SIG-M5 treated with dmso at 0.1 percent for 504 hours (cell line): ENCODE data around the gene PKP3.
"Not testable (repeated sequence)": the region's sequence is repeated elsewhere in the genome, so short reads cannot be mapped to it uniquely, and the experiment has no call there.

Source experiments
- DNase-seq: peaks from one replicate; lab custom pipeline; 2025; ENCODE audit not compliant: unreplicated experiment; lab: John Stamatoyannopoulos, UW

The PKP3 gene

DNA sequence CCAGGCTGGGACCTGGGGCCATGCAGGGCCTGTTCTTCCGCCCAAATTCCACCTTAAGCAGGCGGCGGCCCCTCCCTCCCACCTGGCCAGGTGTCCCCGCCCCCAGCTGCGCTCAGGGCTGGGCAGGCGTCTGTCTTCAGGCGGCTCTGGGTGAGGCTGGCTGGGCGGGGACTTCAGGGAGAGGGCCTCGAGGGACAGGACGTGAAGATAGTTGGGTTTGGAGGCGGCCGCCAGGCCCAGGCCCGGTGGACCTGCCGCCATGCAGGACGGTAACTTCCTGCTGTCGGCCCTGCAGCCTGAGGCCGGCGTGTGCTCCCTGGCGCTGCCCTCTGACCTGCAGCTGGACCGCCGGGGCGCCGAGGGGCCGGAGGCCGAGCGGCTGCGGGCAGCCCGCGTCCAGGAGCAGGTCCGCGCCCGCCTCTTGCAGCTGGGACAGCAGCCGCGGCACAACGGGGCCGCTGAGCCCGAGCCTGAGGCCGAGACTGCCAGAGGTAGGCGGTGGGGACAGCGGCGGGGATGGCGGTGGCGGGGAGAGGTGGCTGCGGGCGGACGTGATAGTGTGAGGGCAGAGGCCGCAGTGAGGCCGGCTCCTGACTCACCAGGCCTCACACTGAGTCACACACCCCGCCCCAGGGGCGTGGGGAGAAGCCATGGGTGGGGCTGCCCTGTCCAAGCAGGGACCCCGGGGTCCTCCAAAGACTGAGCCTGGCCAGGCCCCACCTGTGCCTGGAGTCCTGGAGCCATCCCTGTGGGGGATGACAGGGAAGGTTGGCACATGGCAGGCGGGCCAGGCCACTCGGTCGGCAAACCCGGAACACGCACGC, at the start of gene PKP3:
PKP3 (plus strand) TSS at position 176 of the 824 bp plus-strand sequence; CDS start at position 260, 84 bp downstream.
- DNase-seq: no peak

DNA sequence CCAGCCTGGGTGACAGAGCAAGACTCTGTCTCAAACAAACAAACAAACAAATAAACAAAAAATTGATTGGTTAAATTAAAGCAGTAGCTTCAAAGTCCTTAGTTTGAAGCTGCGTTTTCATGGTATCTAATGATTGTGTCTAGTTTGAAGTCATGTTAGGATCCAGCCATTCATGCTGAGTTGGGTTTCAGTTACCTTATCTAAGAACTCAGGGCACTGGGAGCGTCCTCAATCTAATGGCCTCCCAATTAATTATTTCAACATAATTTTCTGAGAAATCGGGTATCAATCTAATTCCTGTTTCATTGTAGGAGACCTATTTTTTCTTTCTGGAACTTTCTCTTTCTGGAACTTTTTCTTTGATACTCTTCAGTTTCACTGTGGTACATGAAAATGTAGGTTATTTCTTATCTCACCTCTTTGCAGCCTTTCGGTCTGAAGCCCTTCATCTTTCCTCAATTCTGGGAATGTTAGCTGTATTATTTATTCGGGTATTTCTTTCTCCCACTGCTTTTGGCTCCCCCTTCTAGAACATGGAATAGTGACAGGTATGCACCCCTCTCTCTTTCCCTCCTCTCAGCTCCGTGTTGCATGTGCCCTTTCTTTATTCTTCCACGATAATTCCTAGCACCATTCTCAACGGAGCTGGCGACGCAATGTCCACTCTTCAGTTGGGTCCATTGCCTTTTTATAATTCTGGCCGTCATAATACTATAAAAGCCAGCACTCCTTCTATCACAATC, 49.0 kb upstream of the PKP3 start:
- DNase-seq: no peak

GRCh38 chr11:346529-346928, 47.5 kb upstream of the PKP3 start:
- DNase-seq: no peak

- DNase-seq: not testable (repeated sequence)
These were observed 44.6 kb upstream of the PKP3 start for GRCh38 chr11:349270-349954.

DNA sequence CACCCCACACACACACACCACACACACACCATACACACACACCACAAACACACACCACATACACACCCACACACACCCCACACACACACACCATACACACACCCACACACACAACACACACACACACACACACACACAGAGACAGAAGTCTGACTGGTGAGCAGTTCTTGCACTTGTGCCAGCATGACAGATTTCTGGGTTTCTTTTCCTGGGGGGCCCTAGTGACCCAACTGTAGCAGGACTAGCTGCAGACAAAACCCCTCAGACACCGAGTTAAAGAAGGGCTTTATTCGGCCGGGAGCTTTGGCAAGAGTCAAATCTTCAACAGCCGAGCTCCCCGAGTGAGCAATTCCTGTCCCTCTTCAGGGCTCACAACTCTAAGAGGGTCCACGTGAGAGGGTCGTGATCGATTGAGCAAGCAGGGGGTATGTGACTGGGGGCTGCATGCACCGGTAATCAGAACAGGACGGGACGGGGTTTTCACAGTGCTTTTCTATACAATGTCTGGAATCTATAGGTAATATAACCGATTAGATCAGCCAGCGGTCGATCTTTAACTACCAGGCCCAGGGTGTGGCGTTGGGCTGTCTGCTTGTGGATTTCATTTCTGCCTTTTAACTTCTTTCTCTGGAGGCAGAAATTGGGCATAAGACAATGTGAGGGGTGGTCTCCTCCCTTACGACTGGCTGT, 43.8 kb upstream of the PKP3 start:
- DNase-seq: not testable (repeated sequence)

DNA sequence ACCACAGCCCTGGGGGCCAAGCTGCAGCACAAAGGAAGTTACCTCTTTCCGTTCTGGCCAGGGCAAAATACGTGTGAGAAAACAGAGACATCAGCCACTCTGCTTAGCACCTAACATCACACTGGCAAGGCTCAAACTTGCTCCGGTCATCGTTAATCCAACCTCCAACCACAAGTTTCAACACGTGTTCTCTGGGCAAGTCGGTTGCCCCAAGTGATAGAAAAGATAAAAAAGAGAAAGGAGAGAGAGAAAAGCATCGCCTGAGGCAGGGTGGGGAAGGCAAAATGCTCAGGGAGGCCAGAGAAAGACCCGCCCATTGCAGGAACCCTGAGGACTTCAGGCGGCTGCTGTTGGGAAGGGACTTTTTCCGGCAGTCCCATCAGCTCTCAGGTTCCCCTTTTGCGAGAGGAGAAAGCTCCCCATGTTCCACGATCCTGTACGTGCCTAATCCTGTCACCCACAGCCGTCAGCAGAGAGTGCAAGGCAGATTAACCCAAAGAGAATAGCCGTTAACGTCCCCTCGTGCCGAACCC, 43.2 kb upstream of the PKP3 start:
- no peak for DNase-seq

DNA sequence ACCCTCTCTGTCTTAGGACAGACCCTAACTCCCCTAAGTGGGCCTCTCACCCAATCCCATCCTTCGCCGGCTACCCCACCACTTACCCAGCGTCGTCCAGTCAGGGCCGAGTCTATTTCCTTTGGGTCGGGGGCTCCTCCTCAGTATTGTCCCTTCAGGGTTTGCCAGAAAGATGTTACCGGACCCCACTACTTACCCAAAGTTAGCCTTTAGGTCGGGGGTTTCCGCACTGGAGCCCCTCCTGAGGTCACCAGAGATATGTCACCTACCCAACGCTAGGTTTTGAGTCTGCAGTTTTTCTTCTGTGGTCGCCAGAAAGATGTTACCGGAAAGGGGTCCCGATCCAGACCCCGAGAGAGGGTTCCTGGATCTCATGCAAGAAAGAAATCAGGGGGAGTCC, 42.6 kb upstream of the PKP3 start:
- no peak for DNase-seq

DNA sequence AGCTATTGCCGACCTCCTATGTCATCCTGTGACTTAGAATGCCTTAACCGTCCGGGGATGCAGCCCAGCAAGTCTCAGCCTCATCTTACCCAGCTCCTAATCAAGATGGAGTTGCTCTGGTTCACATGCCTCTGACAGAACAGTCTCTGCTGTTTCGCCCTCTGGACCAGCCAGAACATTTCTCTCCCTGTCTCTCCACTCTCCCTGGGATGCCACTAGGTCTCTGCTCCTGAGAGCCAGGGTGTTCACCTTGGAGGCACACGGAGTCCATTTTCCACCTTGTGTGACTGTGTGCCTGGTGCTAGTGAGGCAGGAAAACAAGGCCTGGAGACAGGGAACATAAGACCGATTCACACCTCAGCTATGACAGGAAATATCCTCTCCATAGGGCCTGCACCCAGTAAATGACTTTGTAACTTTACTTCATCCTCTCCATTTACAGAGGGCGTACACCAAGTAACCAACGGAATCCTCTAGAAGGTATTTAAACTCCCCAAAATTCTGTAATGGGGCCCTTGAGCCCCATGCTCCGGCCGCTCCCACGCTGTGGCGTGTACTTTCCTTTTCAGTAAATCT, 41.5 kb upstream of the PKP3 start:
- no peak for DNase-seq

DNA sequence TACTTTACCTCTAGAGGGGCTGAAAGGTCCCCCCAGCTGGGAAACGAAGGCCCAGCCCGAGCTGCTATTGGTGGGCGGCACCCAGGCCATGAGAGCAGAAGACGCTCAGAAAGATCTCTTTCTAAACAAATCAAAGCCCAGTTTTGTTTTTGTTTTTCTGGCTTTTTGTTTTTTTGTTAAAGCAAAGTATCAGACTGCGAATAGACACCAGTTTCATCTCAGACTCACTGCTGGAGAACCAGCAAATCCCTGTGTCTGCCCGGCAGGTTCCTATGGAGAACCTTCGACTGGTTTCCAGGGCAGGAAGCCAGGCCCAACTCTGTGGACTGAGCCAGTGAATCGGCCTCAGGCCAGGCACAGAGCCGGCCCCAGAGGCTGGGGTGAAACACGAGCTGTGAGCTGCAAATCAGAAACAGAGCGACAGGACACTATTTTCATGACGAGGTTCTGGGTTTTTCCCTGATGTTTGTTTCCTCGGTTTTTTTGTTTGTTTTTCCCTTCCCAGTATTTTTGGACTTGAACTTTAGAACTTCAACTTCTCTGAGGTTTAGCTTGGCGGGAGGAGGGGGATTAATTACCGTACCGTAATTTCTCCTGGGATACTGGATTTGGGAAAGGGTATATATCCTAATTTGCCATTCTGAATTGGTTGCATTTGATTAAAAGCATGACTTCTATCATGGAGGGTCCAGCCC, 40.7 kb upstream of the PKP3 start:
- no peak for DNase-seq

- DNase-seq: no peak
These were observed 38.2 kb upstream of the PKP3 start for GRCh38 chr11:355581-356458.

- no peak for DNase-seq
These were observed 37.4 kb upstream of the PKP3 start for GRCh38 chr11:356610-357009.

- DNase-seq: no peak
These were observed 36.4 kb upstream of the PKP3 start for GRCh38 chr11:357582-357981.

DNA sequence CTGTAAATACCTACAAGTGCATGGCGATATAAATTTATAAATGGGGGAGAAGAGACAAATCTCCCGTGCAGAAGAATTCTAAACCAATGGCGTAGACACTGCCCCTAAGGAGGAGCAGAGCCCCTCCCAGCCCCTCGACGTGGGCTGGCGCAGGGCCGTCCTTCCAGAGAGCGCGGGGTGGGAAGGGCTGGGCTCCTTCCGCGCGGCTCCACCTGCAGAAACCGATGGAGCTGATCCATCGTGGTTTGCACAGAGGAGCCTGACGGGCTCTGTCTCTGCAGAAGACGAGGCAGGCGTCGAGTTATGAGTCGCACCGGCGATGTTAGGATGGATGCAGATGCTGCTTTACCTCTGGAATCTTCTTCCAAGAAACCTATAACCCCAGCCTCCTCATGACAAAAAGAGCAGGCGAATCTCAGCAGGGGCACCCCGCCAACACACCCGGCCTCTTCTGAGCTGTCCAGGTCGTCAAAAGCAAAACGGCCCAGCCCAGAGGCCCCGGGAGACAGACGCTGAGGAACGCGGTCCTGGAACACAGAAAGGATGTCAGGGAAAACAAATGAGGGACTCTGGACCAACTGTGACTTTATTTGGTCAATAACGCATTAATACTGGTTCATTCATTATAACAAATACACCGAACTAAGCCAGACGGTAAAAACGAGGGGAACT, 35.7 kb upstream of the PKP3 start:
- no peak for DNase-seq

GRCh38 chr11:359181-359714, 34.8 kb upstream of the PKP3 start:
- no peak for DNase-seq

- DNase-seq: no peak
These were observed 33.4 kb upstream of the PKP3 start for GRCh38 chr11:360326-361280.

- no peak for DNase-seq
These were observed 31.2 kb upstream of the PKP3 start for GRCh38 chr11:362642-363442.
